ENCODE data around the gene PDE4B. TPM values are rescaled to one million over a fixed set of nuclear protein-coding genes. Genes with fewer than 3 reads are reported as not detected.

Gene PDE4B
- total RNA-seq, 4 donors from 2014 or later: 0.08 to 6.7 (median 3.4) TPM

- Histone ChIP-seq H3K36me3 (no peaks in the 10 kb centered on the region), H3K27me3 (no peaks in the 10 kb centered on the region), H3K9me3 (no peaks in the 10 kb centered on the region), H3K27ac (no peak overlapping the region), H3K4me3 (no peak overlapping the region), H3K4me1 (no peaks in the 10 kb centered on the region)
- DNase-seq: no peak
- WGBS, 2 donors: 35 to 38% methylated on average over 1 of the region's 1 CpG
- TF ChIP-seq POLR2A (IDR thresholded peaks at IDR 0.05) (no peak), CTCF (IDR thresholded peaks at IDR 0.05) (no peak)
- intact Hi-C loops (cut with DNase I): no loop called here
Measured at GRCh38 chr1:65904681-65905083, 112.0 kb downstream of the PDE4B start.

- Histone ChIP-seq H3K4me1 (no peaks in the 10 kb centered on the region), H3K27me3 (no peaks in the 10 kb centered on the region), H3K36me3 (no peaks in the 10 kb centered on the region), H3K4me3 (no peak overlapping the region), H3K27ac (no peak overlapping the region), H3K9me3 (no peaks in the 10 kb centered on the region)
- intact Hi-C loops (cut with DNase I): no loop called here
- no peak for DNase-seq
- 29 to 30% methylated on average over 2 of the region's 2 CpGs for WGBS, 2 donors
- TF ChIP-seq CTCF (IDR thresholded peaks at IDR 0.05) (no peak), POLR2A (IDR thresholded peaks at IDR 0.05) (no peak)
Measured at GRCh38 chr1:65910432-65910831, 117.7 kb downstream of the PDE4B start.

GRCh38 chr1:65911679-65912078 is 119.0 kb downstream of the PDE4B start:
- TF ChIP-seq CTCF (IDR thresholded peaks at IDR 0.05) (no peak), POLR2A (IDR thresholded peaks at IDR 0.05) (no peak)
- Histone ChIP-seq H3K4me1 (no peaks in the 10 kb centered on the region), H3K4me3 (no peak overlapping the region), H3K36me3 (no peaks in the 10 kb centered on the region), H3K27me3 (no peaks in the 10 kb centered on the region), H3K9me3 (no peaks in the 10 kb centered on the region), H3K27ac (no peak overlapping the region)
- intact Hi-C loops (cut with DNase I): no loop called here
- DNase-seq: no peak
- 54 to 67% methylated on average over 2 of the region's 2 CpGs for WGBS, 2 donors

GRCh38 chr1:65918564-65918963 is 125.9 kb downstream of the PDE4B start:
- no peaks in the 10 kb centered on the region for H3K9me3 ChIP-seq
- TF ChIP-seq POLR2A (IDR thresholded peaks at IDR 0.05) (no peak), CTCF (IDR thresholded peaks at IDR 0.05) (no peak)
- no peaks in the 10 kb centered on the region for H3K27me3 ChIP-seq
- WGBS, 2 donors: 55 to 61% methylated on average over 4 of the region's 4 CpGs
- H3K27ac ChIP-seq: no peak overlapping the region
- no peaks in the 10 kb centered on the region for H3K36me3 ChIP-seq
- DNase-seq: no peak
- no peaks in the 10 kb centered on the region for H3K4me1 ChIP-seq
- intact Hi-C loops (cut with DNase I): no loop called here
- H3K4me3 ChIP-seq: no peak overlapping the region

- intact Hi-C loops (cut with DNase I): no loop called here
- Histone ChIP-seq H3K9me3 (no peaks in the 10 kb centered on the region), H3K4me1 (no peaks in the 10 kb centered on the region), H3K27ac (no peak overlapping the region), H3K4me3 (no peak overlapping the region), H3K27me3 (no peaks in the 10 kb centered on the region), H3K36me3 (no peaks in the 10 kb centered on the region)
- WGBS, 2 donors: 38 to 40% methylated on average over 4 of the region's 4 CpGs
- TF ChIP-seq POLR2A (IDR thresholded peaks at IDR 0.05) (no peak), CTCF (IDR thresholded peaks at IDR 0.05) (no peak)
- no peak for DNase-seq
Measured at GRCh38 chr1:65921446-65921845, 128.8 kb downstream of the PDE4B start.

All from esophagus squamous epithelium (tissue), 5 donors.